GM21576 (cell line): ENCODE measurements around the gene ETHE1.
"Not testable (repeated sequence)": the region's sequence is repeated elsewhere in the genome, so short reads cannot be mapped to it uniquely, and the experiment has no call there.

ENCODE experiments used
- ATAC-seq: cut with Tn5 transposase; IDR thresholded peaks from one replicate; pipeline ENCODE4 v1.9.1; 2021; ENCODE audit warnings: mild to moderate bottlenecking, moderate library complexity; ENCODE audit not compliant: unreplicated experiment

The ETHE1 gene

DNA sequence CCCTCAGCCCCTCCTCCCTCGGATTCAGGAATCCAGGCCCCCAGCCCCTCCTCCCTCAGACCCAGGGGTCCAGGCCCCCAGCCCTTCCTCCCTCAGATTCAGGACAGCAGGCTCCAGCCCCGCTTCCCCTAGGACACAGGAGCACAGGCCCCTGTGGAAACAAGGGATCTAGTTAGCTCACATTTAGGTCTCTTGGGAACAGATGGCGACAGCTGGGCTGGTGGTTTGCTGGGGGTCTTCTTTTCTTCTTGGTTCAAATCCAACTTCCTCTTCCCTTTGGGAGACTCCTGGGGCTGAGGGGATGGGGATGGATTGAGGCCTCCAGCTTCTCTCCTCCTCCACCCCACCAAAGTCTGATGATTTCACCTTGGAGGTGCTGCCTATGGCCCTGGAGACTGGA lies 25.6 kb upstream of the ETHE1 start:
- ATAC-seq: no peak

DNA sequence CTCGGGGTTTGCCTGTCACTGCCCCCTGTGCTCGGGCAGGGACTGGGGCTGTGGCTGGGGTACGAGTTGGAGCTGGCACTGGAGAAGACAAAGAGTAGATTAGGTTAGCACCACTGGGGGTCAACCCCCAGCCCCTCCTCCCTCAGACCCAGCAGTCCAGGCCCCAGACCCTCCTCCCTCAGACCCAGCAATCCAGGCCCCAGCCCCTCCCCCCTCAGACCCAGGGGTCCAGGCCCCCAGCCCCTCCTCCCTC lies 25.1 kb upstream of the ETHE1 start:
- ATAC-seq: no peak

GRCh38 chr19:43551399-43552197 lies 24.6 kb upstream of the ETHE1 start:
- ATAC-seq: no peak

DNA sequence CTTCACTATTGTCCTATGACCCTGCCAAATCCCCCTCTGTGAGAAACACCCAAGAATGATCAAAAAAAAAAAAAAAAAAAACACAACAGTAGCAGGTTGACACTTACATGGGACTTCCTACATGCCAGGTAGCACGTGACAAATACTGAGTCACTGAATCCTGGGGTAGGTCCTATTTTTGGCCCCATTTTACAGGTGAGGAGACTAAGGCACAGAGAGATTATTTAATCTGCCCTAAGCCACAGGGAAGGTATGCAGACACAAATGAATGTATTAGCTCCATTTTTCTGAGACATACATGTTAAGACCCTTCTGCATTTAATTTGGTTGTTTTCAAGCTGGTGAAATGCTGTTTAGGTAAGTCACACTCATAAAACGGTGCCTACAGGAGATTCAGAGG lies 21.7 kb upstream of the ETHE1 start:
- no peak for ATAC-seq

- not testable (repeated sequence) for ATAC-seq
These were observed 20.9 kb upstream of the ETHE1 start for GRCh38 chr19:43547926-43548325.

DNA sequence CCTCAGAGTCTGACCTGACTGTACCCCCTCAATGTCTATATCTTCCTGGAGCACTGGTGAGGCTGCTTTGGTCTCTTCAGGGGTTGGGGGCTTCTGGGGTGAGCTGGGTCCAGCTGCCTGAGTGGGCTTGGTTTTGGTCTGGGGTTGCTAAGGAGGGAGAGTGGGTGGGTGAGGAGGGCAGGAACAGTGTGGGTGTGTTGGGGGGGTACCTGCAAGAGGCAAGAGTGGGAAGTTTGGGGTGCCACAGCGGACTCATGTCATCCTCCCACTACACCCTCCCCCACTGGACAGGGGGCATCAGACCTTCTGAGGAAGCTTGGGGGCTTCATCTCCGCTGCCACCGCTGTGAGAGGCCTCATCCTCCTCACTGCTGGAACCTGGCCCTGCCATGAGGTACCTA lies 19.6 kb upstream of the ETHE1 start:
- no peak for ATAC-seq

GRCh38 chr19:43545981-43546380 lies 19.0 kb upstream of the ETHE1 start:
- no peak for ATAC-seq

- no peak for ATAC-seq
These were observed 18.3 kb upstream of the ETHE1 start for GRCh38 chr19:43545276-43545675.

GRCh38 chr19:43544077-43544476 lies 17.1 kb upstream of the ETHE1 start:
- ATAC-seq: no peak

DNA sequence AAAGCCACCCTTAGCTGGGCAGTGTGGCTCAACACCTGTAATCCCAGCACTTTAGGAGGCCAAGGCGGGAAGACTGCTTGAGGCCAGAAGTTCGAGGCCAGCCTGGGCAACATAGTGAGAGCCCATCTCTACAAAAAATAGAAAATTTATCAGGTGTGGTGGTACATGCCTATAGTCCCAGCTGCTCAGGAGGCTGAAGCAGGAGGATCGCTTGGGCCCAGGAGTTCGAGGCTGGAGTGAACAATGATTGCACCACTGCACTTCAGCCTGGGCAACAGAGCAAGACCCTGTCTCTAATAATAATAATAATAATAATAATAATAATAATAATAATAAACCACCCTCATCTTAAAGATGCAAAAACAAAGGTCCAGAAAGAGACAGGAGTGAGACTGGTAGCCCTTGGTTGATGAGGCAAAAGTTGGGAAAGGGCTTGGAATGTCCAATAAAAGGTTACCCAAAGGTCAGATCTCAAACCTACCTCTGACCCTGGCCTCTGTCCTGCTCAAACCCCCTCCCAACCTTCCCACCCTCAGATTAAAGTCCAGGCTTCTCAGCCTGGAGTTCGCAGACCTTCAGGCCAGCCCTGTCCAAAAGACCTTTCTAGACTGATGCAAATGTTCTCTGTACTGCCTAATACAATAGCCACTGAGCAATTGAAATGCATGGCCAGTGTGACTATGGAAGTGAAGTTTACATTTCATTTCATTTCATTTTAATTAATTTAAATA lies 15.1 kb upstream of the ETHE1 start:
- no peak for ATAC-seq

GRCh38 chr19:43540381-43540780 lies 13.4 kb upstream of the ETHE1 start:
- no peak for ATAC-seq

DNA sequence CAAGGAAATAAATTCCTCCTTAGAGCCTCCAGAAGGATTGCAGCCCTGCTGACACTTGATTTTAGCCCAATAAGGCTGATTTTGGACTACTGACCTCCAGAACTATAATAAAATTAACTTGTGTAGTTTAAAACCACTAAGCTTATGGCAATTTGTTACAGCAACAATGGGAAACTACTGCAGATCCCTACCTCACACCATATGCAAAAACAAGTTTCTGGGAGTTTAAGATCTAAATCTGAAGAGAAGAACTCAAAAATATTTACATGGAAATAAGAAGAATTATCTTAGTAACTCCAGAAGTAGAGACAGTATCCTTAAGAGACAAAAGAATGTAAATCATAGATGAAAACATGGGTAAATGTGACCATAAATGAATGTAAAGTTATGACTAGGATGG lies 11.9 kb upstream of the ETHE1 start:
- ATAC-seq: no peak

DNA sequence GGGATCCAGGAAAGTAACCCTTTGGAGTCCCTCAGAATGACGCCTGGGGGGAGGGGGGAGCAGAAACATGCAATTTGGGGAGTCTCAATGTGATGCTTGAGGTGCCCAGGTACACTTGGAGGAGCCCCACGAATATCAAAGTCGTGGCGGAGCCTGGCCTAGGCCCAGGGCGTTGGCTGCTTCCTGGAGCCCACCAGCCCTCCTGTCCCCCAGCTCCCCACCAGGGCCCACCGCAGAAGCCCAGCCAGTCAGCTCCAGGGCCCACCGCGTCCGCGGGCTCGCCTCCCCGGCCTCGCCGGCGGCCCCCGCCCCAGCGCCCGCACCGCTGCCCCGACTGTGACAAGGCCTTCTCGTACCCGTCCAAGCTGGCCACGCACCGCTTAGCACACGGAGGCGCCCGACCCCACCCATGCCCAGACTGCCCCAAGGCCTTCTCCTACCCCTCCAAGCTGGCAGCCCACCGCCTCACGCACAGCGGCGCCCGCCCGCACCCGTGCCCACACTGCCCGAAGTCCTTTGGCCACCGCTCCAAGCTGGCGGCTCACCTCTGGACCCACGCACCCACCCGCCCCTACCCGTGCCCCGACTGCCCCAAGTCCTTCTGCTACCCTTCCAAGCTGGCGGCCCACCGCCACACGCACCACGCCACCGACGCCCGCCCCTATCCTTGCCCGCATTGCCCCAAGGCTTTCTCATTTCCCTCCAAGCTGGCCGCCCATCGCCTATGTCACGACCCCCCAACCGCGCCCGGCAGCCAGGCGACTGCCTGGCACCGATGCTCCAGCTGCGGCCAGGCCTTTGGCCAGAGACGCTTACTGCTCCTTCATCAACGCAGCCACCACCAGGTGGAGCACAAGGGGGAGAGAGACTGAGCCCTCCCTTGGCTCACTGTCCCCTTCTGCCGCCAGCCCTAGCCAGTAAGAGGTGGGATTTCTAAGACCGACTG lies 8.1 kb upstream of the ETHE1 start:
- no peak for ATAC-seq

DNA sequence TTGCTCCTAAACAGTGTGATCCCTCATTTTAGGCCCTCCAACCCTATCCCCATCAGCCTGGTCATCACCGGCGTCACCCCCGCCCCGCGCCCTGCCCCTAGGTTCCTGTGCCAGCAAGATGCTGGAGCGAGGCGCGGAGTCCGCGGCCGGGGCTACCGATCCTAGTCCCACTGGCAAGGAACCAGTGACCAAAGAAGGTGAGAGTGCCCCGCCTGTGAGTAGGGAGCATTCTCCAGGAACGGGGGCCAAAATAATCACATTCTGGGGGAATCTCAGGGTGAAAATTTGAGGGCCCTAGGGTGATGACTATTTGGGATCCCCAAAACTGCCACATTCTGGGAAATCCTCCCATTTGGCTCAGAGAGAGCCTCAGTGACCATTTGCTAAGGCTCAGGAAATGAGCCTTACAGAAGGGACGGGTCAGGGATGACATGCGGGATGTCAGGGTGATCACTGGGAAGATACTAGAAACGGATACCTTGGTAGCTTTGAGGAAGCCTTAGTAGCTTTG lies 7.4 kb upstream of the ETHE1 start:
- no peak for ATAC-seq

- ATAC-seq: peak; percentile 49
These were observed 6.7 kb upstream of the ETHE1 start for GRCh38 chr19:43533546-43534304.

- ATAC-seq: peak; percentile 53
These were observed 6.1 kb upstream of the ETHE1 start, which contains the start of gene ZNF575 for GRCh38 chr19:43532962-43533545. TSS of gene ZNF575 (plus strand) at chr19:43533188. CDS start at chr19:43534423, 1,235 bp downstream.

DNA sequence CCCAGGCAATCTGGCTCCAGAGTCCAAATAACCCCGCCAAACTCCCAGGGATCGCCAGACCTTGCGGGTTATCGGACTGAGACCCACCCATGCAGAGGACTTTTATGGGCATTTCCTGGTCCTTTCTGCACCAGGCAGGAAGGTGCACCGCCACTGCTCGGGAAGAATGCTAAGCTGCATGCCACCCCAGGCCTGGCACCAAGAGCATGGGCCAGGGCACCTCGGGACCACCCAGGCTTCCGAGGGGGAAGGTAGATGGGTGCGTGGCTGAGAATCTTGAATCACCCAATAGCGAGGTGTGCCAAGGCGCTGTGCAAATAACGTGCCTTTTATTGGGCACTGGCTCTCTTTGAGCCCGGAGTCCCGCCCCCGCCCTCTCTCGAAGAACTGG lies 5.6 kb upstream of the ETHE1 start:
- ATAC-seq: no peak

GRCh38 chr19:43527860-43528622 lies 1.0 kb upstream of the ETHE1 start:
- no peak for ATAC-seq
